NCI-H2029 treated with DMSO at 0.1 percent for 48 hours (cell line): ENCODE data around the gene MMP1.

ENCODE experiments used
- DNase-seq: peaks from one replicate; lab custom pipeline; 2025; lab: John Stamatoyannopoulos, UW

MMP1 gene

DNA sequence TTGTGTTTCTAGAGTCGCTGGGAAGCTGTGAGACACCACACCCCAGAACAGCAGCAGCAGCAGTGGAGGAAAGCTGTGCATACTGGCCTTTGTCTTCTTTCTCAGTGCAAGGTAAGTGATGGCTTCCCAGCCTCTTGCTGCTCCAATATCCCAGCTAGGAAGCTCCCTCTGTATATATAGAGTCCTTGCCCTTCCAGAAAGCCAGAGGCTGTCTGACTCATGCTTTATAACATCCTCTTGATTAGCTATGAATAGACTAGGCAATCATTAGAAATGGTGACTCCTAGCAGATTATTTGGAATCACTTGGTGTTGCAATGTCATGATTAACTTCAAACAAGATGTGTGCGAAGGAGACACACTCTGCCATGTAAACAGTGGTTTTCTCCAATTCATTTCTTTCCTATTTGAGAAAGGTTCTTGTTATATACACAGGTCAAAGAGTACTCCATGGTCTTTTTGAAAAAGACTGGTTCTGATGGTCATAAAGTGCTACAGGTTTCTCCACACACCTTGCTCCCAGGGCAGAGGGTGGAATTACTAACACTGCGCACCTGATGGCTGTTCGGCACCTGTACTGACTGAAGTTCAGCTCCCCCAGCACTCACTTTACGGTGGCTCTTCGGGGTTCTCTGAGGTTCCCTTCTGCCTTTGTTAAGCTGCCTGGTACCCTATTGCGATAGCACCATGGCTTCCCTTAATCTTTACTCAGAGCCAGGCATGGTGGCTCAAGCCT lies at the start of gene MMP1:
Gene MMP1 (minus strand): TSS at position 149 of the 735 bp plus-strand sequence. CDS start 68 bp downstream, at position 81.
- DNase-seq: no peak

DNA sequence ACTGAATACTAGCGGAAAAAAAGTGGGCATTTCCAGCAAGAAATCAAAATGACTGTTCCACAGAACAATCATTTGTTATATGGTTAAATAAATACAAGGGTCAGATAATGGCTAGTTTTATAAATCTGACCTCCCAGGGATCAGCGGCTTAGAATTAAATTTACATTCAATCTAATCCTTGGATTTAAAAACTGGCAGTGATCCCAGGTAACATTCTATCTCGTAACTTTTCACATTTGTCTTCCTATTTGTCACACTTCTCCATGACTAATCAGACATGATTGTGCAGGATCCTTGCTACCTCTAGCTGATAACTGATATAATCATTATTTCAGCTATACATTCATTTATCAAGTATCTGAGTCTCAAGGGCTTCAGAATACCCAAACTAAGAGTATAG lies 48.3 kb upstream of the MMP1 start:
- DNase-seq: no peak

DNA sequence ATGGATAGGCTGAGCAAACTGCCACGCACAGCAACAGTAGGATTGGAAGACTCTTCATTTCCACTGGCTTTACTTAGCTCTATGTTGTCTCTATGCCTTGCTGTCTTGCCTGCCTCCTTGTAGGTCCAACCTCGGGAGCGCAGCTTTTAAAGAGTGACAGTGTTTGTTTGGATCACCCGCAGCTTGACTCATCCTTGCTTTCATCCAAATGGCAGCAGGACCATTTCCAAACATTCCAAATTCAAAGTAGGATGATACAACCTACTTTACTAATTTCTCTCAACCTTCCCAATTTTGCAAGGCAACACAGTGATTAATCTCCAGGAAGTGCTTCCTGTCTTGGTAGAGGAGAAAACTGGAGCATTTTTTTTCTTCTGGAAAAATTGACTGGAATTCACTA lies 45.5 kb upstream of the MMP1 start, which contains the start of gene MMP3:
Gene MMP3 (minus strand): TSS at position 121 of the 400 bp plus-strand sequence. CDS start 63 bp downstream, at position 58.
- no peak for DNase-seq

DNA sequence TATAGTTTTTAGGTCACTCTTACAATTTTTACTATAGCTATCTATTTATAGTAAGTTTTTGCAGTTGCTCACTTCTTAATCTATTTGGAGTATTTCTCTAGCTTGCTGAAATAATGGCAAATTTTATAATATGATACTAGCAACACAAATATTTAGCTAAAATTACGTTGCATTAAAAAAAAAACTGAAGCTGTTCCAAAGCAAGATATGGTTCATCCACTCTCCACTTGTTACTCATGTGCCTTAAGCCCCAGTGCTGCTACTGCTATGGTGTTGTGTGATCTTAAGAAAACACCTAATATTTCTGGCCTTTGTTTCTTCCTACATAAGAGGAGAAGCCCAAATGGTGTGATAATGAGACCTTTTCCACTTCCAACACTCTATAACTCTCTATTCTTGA lies 45.0 kb upstream of the MMP1 start:
- DNase-seq: no peak

DNA sequence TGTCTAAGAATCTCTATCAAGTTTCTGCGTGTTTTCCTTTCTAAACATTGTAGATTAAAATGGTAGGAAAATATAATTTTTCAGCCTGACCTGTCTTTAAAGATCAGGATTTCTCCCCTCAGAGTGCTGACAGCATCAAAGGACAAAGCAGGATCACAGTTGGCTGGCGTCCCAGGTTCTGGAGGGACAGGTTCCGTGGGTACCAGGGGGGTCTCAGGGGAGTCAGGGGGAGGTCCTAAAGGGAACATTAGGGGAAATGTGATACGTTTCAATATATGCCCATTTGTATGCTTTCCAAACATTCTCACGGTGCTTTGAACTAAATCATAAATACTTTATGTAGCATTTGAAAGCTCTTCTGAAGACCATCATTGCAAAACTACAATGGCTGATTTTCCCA lies 42.1 kb upstream of the MMP1 start:
- no peak for DNase-seq

DNA sequence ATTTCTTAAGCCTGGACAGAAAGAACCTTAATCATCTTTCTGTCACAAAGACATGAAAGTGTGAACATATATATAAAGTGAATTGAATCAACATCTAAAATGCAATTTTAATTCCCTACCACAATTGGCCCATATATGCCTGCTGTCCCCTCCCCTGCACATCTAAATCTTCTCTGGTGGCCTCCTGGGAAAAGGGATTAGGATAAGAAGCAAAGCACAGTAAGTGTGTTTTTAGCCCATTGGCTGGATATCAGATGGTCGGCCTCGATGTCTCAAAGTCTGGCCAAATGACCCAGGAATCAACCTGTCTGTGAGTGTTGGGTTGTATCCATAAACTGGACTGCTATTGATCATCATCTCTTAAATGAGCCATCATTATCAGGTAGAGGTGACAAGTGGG lies 39.7 kb upstream of the MMP1 start:
- DNase-seq: no peak

DNA sequence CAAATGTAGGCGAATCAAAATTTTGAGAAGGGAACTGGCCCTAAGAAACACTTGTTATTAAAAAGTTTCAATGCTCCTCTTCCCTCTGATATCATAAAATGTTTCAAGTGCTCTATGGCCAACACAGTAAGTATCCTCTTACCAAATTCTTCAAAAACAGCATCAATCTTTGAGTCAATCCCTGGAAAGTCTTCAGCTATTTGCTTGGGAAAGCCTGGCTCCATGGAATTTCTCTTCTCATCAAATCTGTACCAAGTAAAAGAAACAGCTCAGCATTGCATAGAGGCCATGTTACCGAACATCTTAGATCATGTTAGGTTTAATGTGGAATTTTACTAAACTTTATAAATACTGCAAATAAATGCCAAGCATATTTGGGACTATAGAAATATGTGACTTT lies 39.2 kb upstream of the MMP1 start:
- DNase-seq: no peak

DNA sequence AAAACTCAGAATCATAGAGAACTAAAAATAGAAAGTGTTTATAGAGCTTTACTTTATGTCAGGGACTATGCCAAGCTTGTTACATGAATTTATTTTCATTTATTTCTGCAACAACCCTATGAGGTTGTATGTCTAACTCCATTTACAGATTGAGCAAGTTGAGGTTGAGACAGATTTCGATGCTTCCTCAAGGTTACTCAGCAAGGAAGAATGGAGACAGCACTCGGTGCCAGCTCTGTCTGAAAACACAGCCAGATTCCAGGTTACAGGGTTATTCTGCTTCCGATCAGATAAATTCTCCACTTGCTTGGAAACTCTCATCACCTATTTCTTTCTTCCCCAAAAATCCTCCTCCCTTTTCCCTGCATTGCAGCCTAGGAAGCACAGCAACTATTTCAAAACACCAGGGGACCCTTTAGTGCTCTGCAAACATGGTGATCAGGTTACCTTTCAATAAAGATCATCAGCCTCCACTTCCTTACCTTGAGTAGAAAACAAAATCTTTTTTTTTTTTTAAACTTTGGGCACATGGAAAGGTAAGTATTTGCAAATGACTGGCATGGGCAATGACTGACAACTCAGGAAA lies 38.4 kb upstream of the MMP1 start:
- DNase-seq: no peak

DNA sequence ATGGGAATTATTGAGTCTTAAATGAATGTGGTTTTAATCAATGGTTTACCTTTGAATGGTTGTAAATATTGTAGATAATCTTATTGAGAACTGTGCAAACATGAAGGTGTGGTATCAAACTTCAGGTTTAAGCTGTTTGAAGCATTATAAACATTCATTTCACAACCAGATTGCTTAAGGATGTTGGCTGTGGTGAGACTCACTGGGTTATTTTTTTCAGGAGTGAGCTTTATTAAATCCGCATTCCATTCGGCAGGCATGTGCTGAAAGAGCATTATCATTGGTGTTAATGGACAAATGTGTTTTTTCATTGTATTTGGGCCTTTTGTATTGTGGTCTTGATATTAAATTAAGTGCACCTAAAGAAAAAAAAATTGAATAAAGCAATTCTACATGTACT lies 35.8 kb upstream of the MMP1 start:
- DNase-seq: no peak

DNA sequence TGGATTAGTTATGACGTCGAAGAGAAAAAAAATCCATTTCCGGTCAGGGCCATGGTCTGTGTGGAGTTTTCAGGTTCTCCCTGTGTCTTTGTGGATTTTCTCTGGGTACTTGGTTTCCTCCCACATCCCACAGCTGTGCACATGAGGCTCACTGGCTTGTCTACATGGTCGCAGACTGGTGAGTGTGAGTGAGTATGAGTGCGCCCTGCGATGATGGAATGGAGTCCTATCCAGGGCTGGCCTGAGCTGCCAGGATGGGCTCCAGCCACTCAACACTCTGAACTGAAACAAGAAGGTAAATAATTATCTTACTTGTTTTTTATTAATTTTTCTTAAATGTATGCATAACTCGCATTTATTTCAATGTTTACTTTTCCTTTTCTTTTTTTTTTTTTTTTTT lies 34.7 kb upstream of the MMP1 start:
- no peak for DNase-seq

DNA sequence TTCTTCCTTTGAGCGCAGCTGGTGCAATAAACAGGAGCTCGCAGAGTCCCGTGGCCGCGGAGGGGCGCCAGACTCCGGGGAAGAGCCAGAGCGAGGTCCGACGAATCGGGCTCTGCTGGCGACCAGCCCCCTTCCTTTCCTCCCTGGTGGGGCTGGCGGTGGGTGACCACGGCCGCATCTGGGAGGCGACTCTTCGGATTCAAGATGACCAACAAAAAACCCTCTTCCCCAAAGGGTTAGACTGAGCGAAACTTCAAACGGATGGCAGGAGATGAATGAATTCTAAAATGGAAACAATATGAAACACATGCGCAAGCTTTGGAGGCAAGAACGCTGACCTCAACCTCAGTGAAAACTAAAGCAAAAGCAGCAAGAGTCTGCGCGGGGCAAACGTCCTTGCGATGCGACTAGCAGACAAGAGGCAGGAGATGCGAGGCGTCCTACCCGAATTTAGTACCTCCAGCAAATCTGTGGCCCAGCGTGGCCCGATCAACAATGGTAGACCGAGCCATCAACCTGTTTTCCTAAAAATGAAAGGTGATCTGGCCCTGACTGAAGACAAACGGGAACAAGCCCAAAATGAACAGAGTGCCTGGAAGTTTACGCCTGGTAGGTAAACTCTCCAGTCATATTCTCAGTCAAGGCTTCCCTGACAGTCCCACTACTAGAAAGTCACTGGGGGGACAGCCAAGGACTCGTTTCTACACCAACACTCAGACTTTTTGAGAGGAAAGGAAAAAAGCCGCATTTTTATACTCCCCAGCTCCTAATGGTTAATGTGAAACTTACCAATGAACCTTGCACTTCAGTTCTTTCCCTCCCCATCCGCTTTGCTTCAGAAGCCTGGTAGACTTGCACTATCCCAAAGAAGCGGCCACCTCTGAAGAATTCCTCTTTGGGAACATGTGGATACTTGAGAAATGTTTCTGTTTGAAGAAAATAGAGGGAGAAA lies 33.8 kb upstream of the MMP1 start:
- DNase-seq: no peak

DNA sequence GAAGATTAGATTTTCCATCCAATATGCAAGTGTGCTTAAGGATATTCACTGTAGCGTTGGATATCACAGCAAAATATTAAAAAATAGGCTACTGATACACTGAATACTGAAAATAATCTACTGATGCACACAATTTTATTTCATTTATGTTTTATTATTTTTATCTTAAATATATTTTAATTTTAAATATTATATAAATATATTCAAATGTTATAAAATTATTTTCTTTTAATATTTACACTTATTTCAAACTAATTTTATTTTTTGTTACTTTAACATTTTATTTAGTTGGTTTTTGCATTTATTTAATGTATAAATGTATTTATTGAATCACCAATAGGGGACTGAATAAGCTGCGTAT lies 33.1 kb upstream of the MMP1 start:
- DNase-seq: no peak

DNA sequence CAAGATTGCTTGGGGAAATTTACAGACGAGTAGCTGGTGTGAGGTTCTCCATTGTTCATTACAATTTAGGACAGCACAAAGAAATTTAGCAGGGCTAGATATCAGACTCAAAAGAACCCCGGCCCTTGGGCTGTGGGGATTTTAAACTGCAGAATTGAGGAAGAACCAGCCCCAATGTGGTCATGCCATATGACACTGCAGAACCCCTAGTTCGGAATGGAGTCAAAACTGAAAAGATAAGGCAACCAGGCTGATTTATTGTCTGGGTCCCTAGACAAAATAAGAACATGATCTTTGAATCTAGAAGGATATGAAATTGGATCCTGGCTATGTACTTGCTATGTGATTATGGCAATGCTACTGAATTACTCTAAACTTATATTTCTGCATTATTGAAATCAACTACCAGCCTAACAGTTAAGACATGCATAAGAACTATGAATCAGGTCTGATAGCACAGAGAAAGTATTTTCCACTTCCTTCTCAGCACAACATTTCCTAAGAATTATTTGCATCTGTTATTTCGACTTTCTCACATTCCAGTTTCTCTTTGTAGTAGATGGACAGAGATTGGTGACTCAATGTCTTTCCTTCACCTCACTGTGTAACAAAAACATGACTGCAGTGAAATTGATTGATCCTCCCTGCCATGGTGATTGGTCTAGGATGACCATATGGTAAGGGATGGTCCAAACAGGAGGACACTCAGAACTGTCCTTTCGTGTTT lies 32.2 kb upstream of the MMP1 start:
- DNase-seq: no peak

DNA sequence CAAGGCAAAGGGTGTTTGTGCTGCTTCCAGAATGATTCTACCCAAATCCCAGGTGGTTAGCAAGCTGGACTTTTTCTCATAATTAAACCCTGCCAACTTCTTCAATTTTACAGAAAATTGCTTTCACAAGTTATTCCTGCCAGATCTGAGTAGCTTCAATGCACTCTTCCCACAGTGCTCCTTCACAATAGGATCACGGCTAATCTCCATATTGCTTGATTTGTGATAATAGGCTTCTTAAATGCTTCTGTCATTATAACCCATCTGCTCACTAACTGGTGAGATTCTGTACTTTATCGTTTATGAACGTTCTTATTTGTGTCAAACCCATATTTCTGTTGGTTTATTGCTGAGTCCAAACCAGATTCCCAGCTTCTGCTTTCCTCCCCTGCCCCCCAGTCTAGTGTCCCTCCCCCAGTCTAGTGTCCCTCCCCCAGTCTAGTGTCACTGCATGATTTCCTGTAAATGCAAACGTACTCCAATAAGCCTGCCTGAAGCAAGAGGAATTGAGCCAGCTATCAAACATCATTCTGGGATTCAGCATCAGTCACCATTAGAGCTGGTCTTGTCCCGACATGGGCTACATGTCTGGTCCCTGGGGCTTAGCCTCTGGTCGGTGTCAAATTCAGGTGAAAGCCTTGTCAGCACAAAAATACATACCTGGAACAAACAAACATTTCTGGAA lies 31.5 kb upstream of the MMP1 start:
- DNase-seq: no peak

DNA sequence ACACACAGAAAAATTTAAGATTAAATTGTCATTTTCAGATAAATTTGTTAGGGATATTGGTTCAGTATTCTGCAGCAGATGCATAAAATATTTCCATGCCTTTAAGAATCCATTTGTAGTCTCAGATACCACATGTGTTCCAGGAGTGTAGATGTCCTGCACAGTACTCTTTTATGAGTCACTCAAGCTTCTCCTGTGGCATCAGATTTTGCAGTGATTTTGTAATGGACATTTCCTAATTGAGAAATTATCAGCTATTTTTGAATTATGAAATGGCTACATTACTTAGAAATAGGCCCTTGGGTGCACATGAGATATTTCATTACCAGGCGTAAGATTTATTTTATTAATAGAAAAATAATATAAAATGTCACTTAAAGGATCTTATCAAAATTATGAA lies 26.6 kb upstream of the MMP1 start:
- DNase-seq: no peak

DNA sequence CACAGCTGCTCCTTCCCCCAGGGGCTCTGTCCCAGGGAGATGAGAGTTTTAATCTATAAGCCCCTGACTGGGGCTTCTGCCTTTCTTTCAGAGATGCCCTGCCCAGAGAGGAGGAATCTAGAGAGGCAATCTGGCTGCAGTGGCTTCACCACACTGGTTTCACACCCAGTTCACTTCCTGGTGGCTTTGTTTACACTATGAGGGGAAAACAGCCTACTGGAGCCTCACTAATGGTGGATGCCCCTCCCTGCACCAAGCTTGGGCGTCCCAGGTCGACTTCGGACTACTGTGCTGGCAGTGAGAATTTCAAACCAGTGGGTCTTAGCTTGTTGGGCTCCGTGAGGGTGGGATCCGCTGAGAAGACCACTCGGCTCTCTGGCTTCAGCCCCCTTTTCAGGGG lies 21.5 kb upstream of the MMP1 start:
- no peak for DNase-seq

DNA sequence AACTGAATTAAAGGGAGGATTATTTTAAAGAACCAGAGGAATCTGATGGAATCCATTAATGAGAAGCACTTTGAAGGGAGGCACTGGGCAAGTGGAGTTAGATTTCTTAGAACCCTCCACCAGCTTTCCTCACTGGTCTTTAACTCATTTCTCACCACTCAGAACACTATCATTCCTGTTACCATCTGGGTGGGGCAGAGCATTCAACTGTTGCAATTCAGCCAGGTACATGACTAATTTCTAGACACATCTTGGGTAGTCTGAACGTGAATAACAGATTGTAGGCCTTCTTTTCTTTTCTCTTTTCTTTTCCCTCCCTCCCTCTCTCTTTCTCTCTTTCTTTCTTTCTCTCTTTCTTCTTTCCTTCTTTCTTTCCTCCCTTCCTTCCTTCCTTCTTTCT lies 15.5 kb upstream of the MMP1 start:
- DNase-seq: no peak

DNA sequence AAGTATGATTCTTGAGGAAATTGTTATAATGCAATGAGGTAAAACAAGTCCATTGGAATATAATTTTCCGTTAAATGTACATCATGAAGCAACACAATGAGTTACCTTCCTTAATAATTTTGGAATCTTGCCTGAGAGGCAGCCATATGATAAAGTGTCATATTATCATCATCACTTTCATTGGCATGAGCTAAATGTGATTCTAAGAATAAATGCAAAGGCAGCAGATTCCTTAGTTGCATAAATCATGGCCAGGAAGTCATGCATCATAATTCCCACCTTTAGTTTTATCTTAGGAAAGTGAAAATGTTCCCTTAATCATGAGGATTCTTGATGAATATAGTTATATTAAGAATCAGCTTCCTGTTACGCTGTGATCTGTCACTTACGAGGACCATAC lies 14.2 kb upstream of the MMP1 start:
- no peak for DNase-seq

DNA sequence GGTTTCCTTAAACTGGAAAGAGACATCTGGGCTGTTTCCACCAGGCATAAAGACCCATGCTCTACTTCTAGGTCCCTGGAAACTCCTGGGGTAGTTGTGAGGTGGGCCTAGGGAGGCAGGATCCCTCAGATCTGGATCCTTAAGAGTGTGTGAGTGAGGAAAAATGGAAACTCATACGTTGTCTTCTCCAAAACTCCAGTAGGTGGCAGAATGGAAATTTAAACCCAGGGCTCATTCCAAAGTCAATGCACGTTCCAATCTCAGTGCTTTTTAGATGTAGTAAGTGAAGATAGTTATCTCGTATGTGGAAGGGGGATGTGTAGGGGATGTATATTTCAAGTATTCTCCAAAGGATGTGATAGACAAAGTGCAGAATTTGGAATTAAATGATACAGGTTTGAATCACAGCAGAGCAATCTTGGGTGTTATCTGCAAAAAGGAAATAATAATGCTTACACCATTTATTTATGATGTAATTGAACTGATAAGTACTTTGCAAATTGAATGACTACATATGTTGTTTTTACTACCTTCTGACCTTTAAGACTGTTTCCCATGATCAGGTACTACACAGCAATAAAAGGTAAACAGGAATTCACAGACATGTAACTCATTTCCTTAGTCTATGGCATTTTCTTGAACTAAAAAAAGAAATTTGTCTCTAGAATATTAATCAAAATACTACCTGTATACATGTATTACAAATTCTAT lies 13.1 kb upstream of the MMP1 start:
- no peak for DNase-seq

DNA sequence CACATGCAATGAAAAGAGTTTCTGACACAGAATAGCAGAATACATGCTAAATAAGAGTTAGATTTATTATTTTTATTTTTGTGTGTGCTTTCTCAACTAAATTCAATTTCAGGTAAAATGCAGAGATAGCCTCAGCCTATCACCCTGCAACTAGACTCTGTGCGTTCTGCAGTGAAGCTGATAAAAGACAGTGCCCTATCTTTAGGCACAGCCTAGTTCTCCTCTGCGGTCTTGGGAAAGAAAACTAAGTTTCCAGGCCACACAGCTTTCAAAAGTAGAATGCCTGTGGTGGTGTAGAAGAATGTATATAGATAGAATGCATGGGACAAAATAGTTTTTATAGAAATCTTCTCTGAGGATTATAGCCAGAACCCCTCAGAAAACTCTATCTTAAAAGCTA lies 12.0 kb upstream of the MMP1 start:
- DNase-seq: no peak

DNA sequence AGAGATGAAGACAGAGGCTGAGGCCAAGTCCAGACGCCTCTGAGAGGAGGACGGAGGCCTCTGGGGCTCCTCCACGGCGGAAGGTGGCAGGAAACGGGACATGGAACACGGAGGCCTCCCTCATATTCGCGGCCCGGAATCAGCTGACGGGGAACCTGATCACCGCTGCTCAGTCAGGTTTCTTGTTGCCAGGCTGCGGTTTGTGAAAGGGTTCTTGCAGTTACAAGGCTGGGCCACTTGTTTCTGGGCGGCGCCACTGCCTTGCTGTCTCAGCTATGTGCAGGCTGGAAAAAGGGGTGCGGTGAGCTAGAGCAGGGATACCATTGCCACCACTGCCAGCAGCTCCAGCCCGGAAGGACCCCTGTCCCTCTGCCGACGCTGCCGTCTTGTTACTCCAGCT lies 10.0 kb upstream of the MMP1 start:
- DNase-seq: no peak
